ENCODE data around the gene DDX6. TPM values are rescaled to one million over a fixed set of nuclear protein-coding genes. Genes with fewer than 3 reads are reported as not detected.

Gene DDX6
- total and polyA plus RNA-seq, 2 of the 8 experiments (the other 6 are each of a cell fraction or from before 2014, with no cell fraction given), result 29.8 to 181 TPM

DNA sequence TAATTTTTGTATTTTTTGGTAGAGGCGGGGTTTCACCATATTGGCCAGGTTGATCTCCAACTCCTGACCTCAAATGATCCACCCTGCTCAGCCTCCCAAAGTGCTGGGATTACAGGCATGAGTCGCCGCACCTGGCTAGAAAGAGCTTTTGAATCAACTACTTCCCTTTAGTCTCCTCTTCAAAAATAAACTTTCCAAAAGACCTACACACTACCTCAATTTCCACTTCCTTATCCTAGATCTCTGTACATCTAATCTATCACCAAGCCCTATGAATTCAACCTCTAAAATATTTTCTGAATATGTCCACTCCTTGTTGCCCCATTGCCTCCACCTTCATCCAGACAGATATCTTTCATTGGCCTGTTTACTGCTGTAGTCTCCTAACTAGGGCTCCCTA is 13.1 kb upstream of the DDX6 start:
- H3K4me1 ChIP-seq (replicated peaks in 1 of 4; ENCODE audit: control insufficient read depth in 3 of 4, insufficient read depth in 4 of 4, low read length in 3 of 4), result no peaks in the 10 kb centered on the region
- H3K79me1 ChIP-seq (ENCODE audit: low read depth, low read length), result no peaks in the 10 kb centered on the region
- H3K27ac ChIP-seq (ENCODE audit: low read depth, low read length), result no peak overlapping the region
- H3K9me3 ChIP-seq (ENCODE audit: insufficient read depth in 2 of 2, low read depth in 1 of 2, low read length in 1 of 2), result no peaks in the 10 kb centered on the region
- no peak overlapping the region for H2AFZ ChIP-seq (ENCODE audit: low read length)
- no peak overlapping the region for H2BK5ac ChIP-seq (ENCODE audit: low read depth, low read length)
- H4K8ac ChIP-seq (ENCODE audit: extremely low read depth, insufficient read depth, low read length), result no peak overlapping the region
- CTCF ChIA-PET (ENCODE audit: partially characterized antibody), result interaction anchor here (1.0 to 1.6 kb wide), 2 partner anchors 8 to 12 kb away, joined by 3 to 6 read pairs; no protein-coding TSS in a partner anchor
- H3K23me2 ChIP-seq (ENCODE audit: low read depth, low read length), result no peaks in the 10 kb centered on the region
- H4K91ac ChIP-seq (replicated peaks; ENCODE audit: insufficient read length, low read length), result no peak overlapping the region
- H3K9ac ChIP-seq (replicated peaks in 1 of 4; ENCODE audit: extremely low read depth in 1 of 4, low read depth in 3 of 4, low read length in 3 of 4), result no peak overlapping the region
- no peak overlapping the region for H4K5ac ChIP-seq (ENCODE audit: insufficient read length, low read depth, low read length)
- no peaks in the 10 kb centered on the region for H3K36me3 ChIP-seq (ENCODE audit: control insufficient read depth in 2 of 4, insufficient read depth in 4 of 4, low read length in 3 of 4)
- H2BK12ac ChIP-seq (ENCODE audit: low read depth, low read length), result no peak overlapping the region
- H3K56ac ChIP-seq (replicated peaks; ENCODE audit: insufficient read length, low read depth, low read length), result no peak overlapping the region
- no peak overlapping the region for H2BK15ac ChIP-seq (ENCODE audit: low read length)
- no peak overlapping the region for H2BK120ac ChIP-seq (replicated peaks; ENCODE audit: low read depth, low read length)
- H2BK20ac ChIP-seq (ENCODE audit: low read length), result no peak overlapping the region
- 81% methylated on average over 3 of the region's 3 CpGs; no CpG with 5 or more reads in 1 of the 2 experiments for WGBS, 2 experiments (ENCODE audit: extremely low coverage in 1 of 2, insufficient coverage in 1 of 2, insufficient read length in 1 of 2, insufficient replicate concordance in 2 of 2, low coverage in 1 of 2, low lambda C conversion rate in 2 of 2, missing lambda C conversion rate in 1 of 2)
- no peaks in the 10 kb centered on the region for H4K20me1 ChIP-seq (replicated peaks in 1 of 2; ENCODE audit: control insufficient read depth in 1 of 2, insufficient read depth in 2 of 2, low read length in 2 of 2)
- H3K14ac ChIP-seq (ENCODE audit: insufficient read length), result no peak overlapping the region
- H2AK5ac ChIP-seq (ENCODE audit: low read depth, low read length), result no peak overlapping the region
- DNase-seq (ENCODE audit: low read depth in 1 of 2, low spot score in 2 of 2) (no peak), FAIRE-seq (no peak)
- no peak overlapping the region for H3K23ac ChIP-seq (ENCODE audit: insufficient read length)
- H3K27me3 ChIP-seq (replicated peaks in 1 of 4; ENCODE audit: control insufficient read depth in 3 of 4, extremely low read depth in 1 of 4, insufficient read depth in 3 of 4, low read length in 3 of 4), result no peaks in the 10 kb centered on the region
- POLR2A ChIA-PET (ENCODE audit: partially characterized antibody), result interaction anchor here (1.4 to 3.4 kb wide), 3 partner anchors 12 to 242 kb away, joined by 3 to 13 read pairs (median 7); partner anchors contain the start of gene DDX6
- no peak overlapping the region for H3K18ac ChIP-seq (ENCODE audit: extremely low read depth, low read length)
- H3K4me2 ChIP-seq (ENCODE audit: insufficient read depth in 1 of 2, low read depth in 2 of 2, low read length in 2 of 2), result no peak overlapping the region
- no peaks in the 10 kb centered on the region for H3K79me2 ChIP-seq (ENCODE audit: control insufficient read depth in 1 of 2, insufficient read depth in 2 of 2, low read length in 2 of 2)
- H3K4me3 ChIP-seq (ENCODE audit: extremely low read depth in 1 of 4, insufficient read depth in 2 of 4, low read depth in 3 of 4, low read length in 4 of 4), result no peak overlapping the region
- no peak overlapping the region for H3K4ac ChIP-seq (replicated peaks; ENCODE audit: insufficient read length, low read depth, low read length)
- TF ChIP-seq TEAD4 (IDR thresholded peaks at IDR 0.05; ENCODE audit: low read depth, low read length), result no peak
